HG03135 (cell line): Measurements from ENCODE around the gene VCL.
"Not testable (repeated sequence)": the region's sequence is repeated elsewhere in the genome, so short reads cannot be mapped to it uniquely, and the experiment has no call there.

Experiments
- ATAC-seq: cut with Tn5 transposase; IDR thresholded peaks from one replicate; pipeline ENCODE4 v1.9.1; 2021; ENCODE audit warnings: mild to moderate bottlenecking, moderate library complexity; ENCODE audit not compliant: unreplicated experiment

Gene VCL

GRCh38 chr10:74140553-74140952 lies 142.6 kb downstream of the VCL start:
- ATAC-seq, result no peak

- no peak for ATAC-seq
These were observed 147.2 kb downstream of the VCL start for GRCh38 chr10:74145133-74145532.

GRCh38 chr10:74146980-74147379 lies 149.1 kb downstream of the VCL start:
- ATAC-seq, result not testable (repeated sequence)

- ATAC-seq, result peak; percentile 33
These were observed 152.5 kb downstream of the VCL start, which contains the start of gene AP3M1 for GRCh38 chr10:74150204-74150989. Gene AP3M1, minus strand, starts transcription at chr10:74150828. Its CDS starts 12,449 bp downstream, at chr10:74138379.

GRCh38 chr10:74150990-74151878 lies 153.3 kb downstream of the VCL start, which contains the start of gene ADK:
Gene ADK, plus strand, starts transcription at chr10:74151221. Its CDS starts 58 bp downstream, at chr10:74151279.
- ATAC-seq, result peak; percentile 81

- ATAC-seq, result no peak
These were observed 154.2 kb downstream of the VCL start for GRCh38 chr10:74151879-74152722.

GRCh38 chr10:74153123-74153522 lies 155.2 kb downstream of the VCL start:
- ATAC-seq, result no peak

- no peak for ATAC-seq
These were observed 155.8 kb downstream of the VCL start for GRCh38 chr10:74153676-74154075.

GRCh38 chr10:74156919-74157289 lies 159.0 kb downstream of the VCL start:
- no peak for ATAC-seq

- ATAC-seq, result no peak
These were observed 162.1 kb downstream of the VCL start for GRCh38 chr10:74160013-74160412.

GRCh38 chr10:74163319-74164068 lies 165.6 kb downstream of the VCL start:
- ATAC-seq, result no peak

GRCh38 chr10:74164716-74165529 lies 167.0 kb downstream of the VCL start:
- ATAC-seq, result no peak

GRCh38 chr10:74165530-74165901 lies 167.6 kb downstream of the VCL start:
- ATAC-seq, result no peak

- no peak for ATAC-seq
These were observed 169.5 kb downstream of the VCL start for GRCh38 chr10:74167443-74167842.
